C4-2B (cell line): ENCODE measurements around the gene GRIK2.

Experiments
- H3K27ac ChIP-seq: fragments of 450-650 bp; 2 replicates; pipeline ENCODE4 v1.5.1; 2017
- ZFX ChIP-seq: fragments of 450-650 bp; IDR thresholded peaks from 2 replicates; pipeline ENCODE4 v1.6.1; 2017
- TF ChIP-seq, protein P1 (sequence below): fragments of 450-650 bp; conservative IDR thresholded peaks from 2 replicates; pipeline ENCODE4 v1.5.1; 2017; ENCODE audit warnings: mild to moderate bottlenecking

Gene GRIK2

DNA sequence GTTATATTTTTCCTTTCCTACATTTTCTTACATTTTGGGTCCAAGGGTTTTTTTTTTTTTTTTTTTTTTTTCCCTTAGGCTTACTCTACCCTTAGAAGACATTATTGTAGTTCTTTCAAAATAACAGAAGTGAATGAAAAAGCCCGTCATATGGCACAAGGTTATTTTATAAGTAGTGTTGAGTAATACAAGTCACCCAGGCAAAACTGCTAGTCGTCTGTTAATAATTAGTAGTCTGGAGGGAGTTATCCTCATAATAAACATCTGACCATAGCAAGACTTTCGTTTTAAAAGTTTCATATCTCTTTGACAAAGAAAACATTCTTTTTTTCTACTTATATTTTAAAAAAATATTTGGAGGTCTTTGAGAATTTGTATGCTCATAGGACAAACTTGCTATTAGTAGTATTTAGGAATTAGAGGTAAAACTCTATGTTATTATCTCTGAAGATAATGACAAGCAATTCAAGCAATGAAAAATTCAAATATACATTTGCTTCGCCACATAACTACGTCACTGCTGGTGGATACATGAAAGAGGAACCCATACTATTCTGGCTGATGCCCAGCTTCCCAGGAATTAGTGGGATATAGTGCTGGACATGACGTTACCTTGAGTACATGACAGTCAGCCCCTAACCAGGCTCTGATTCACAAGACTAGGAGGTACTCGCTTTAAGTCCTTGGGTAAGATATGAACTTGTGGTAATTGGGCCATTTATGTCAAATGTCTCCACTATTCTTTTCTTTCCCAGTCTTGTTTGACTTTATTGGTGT is 532.8 kb downstream of the GRIK2 start:
- TF ChIP-seq, protein P1, sequence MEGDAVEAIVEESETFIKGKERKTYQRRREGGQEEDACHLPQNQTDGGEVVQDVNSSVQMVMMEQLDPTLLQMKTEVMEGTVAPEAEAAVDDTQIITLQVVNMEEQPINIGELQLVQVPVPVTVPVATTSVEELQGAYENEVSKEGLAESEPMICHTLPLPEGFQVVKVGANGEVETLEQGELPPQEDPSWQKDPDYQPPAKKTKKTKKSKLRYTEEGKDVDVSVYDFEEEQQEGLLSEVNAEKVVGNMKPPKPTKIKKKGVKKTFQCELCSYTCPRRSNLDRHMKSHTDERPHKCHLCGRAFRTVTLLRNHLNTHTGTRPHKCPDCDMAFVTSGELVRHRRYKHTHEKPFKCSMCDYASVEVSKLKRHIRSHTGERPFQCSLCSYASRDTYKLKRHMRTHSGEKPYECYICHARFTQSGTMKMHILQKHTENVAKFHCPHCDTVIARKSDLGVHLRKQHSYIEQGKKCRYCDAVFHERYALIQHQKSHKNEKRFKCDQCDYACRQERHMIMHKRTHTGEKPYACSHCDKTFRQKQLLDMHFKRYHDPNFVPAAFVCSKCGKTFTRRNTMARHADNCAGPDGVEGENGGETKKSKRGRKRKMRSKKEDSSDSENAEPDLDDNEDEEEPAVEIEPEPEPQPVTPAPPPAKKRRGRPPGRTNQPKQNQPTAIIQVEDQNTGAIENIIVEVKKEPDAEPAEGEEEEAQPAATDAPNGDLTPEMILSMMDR: no peak
- no peak for TF ChIP-seq ZFX
- no peak overlapping the region for H3K27ac ChIP-seq

DNA sequence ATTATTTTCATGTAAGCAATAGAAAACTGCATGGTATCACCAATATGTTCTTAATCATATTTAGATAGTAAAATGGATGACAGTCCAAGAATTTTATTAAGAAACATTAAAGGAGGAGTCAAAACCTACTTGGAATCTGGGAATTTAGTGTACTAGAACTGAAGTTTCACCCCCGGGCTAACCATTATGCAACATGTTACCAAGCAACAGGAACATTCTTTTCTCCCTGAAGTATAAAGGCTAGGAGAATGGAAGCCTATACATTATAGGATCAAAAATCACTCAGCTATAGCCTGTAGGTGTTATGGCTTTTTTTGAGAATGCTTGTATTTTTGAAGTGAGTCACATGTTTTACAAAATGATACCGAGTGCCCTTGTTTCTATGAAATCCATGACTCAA is 538.3 kb downstream of the GRIK2 start:
- TF ChIP-seq, protein P1: no peak
- TF ChIP-seq ZFX: no peak
- no peak overlapping the region for H3K27ac ChIP-seq

DNA sequence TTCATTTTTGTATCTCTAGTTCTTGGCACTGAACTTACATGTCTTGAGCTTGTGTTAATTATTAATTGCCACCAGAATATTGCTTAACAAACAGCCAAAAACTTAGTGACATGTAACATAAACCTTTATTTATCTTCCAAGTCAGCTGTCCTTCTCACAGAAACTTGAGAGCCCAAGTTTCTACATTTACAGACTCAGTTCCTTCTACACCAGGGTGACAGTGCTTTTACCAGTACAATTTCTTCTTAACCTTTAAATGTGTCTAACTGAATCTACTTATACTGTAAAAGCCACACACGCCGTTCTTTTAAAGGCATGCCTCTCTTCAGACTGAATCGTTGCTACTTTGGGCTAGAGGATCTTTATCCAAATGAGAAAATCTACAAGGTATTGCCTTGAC is 539.2 kb downstream of the GRIK2 start:
- no peak for TF ChIP-seq ZFX
- TF ChIP-seq, protein P1: no peak
- no peak overlapping the region for H3K27ac ChIP-seq

DNA sequence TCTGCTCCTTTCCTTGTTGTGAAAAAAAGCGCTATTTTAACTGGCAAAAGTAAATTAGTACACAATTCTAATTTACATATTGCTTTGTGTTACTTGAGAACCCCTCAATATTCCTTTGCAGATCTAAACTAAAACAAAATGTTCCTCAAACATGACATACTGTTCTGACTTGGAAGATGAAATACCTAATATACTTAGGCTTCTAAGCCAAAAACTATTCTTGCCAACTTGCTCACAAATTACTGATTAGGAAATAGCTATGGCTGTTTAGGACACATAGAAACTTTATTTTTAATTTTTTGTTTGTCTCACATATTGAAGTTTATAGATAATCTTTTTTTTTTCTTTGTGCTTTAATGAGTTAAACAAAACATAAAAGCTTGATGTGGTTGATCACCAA is 542.2 kb downstream of the GRIK2 start:
- TF ChIP-seq ZFX: no peak
- TF ChIP-seq, protein P1: no peak
- no peak overlapping the region for H3K27ac ChIP-seq

DNA sequence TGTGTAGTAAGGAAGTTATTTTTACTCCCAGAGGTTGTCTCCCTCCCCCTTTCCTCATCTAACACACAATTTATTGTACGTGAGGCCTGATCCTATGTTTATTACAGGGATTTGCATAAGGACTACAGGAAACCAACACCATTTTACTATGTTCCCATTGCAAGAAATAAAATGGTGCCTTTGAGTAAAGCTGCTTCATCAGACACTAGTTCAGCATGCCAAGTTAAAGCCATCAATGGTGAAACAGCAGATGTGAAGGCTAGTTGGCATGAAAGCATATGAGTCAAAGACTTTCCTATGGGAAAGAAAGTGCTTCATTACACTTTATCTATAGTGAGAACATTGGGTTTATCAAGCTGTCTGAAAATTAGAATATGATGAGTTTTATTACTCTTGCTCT is 543.0 kb downstream of the GRIK2 start:
- TF ChIP-seq, protein P1: no peak
- no peak for TF ChIP-seq ZFX

DNA sequence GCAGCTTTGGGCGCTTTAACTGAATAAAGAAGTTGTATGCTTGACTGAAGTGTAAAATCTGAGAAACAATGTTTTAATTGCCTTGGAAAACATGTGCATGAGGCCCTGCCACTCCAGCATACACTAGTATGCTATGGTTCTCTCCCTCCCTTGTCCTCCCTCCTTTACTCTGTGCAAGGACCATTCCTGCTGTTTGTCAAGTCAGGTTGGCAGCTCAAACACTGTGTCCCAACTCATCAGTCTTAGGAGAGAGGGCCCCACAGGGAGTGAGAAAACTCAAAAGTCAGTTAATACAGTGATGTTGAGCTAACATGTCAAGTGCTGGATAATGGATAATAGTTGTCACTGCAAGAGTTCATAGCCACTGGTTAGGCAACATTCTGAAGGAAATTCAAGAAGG is 543.6 kb downstream of the GRIK2 start:
- H3K27ac ChIP-seq: no peak overlapping the region
- TF ChIP-seq, protein P1: no peak
- TF ChIP-seq ZFX: no peak

More for the DNA sequence above, 543.0 kb downstream of the GRIK2 start:
- no peak overlapping the region for H3K27ac ChIP-seq

DNA sequence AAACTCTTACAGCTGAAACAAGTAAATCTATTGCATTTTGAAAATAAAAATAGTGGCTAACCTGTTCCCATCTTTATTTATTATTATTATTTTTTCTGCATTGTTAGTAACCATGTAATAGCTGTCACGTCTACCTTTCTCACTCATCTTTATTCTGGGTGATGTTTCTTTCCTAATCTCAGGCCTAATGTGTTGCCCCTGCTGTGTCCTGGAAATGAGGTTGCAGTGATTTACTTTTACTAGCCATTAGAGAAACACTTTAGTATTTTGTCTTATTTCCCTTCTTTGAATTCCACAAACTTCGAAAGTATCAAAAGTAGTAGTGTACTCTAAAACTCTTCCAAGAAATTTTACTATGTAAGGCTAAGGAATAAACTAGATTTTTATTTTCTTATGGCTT is 546.9 kb downstream of the GRIK2 start:
- TF ChIP-seq, protein P1: no peak
- TF ChIP-seq ZFX: no peak

More for the DNA sequence above, 546.9 kb downstream of the GRIK2 start:
- no peak overlapping the region for H3K27ac ChIP-seq
